ENCODE measurements around the gene GFRA3. TPM values are rescaled to one million over a fixed set of nuclear protein-coding genes. Genes with fewer than 3 reads are reported as not detected.

The GFRA3 gene
- total RNA-seq, 1 experiment from 2014 or later, result 1.3 TPM

GRCh38 chr5:138213161-138214029, 61.0 kb downstream of the GFRA3 start, which contains the start of gene CDC23 (continued):
- TF ChIP-seq CDX4 (CRISPR knock-in tag; IDR thresholded peaks at IDR 0.05; ENCODE audit: borderline replicate concordance) (no peak), KAT7 (CRISPR knock-in tag; IDR thresholded peaks at IDR 0.05; ENCODE audit: borderline replicate concordance) (no peak), ZNF121 (CRISPR knock-in tag; IDR thresholded peaks at IDR 0.05) (no peak), ZBTB21 (CRISPR knock-in tag; IDR thresholded peaks at IDR 0.05; ENCODE audit: borderline replicate concordance) (no peak), JUN (CRISPR knock-in tag; IDR thresholded peaks at IDR 0.05) (no peak), GABPB1 (CRISPR knock-in tag; IDR thresholded peaks at IDR 0.05) (peak; percentile 39; the same call in 1 of the 2 replicates), ZNF425 (CRISPR knock-in tag; conservative IDR thresholded peaks at IDR 0.05) (no peak), AR (CRISPR knock-in tag; IDR thresholded peaks at IDR 0.05) (no peak), JAZF1 (CRISPR knock-in tag; IDR thresholded peaks at IDR 0.05) (no peak), E2F5 (CRISPR knock-in tag; IDR thresholded peaks at IDR 0.05) (peak; percentile 95), NR1H2 (CRISPR knock-in tag; IDR thresholded peaks at IDR 0.05) (no peak), PRRX2 (CRISPR knock-in tag; IDR thresholded peaks at IDR 0.05) (no peak), AFF4 (CRISPR knock-in tag; IDR thresholded peaks at IDR 0.05; ENCODE audit: borderline replicate concordance) (no peak), ARID4B (CRISPR knock-in tag; IDR thresholded peaks at IDR 0.05; ENCODE audit: borderline replicate concordance) (no peak), FOXK1 (CRISPR knock-in tag; IDR thresholded peaks at IDR 0.05) (peak; percentile 73; the same call in 1 of the 2 replicates), USF1 (CRISPR knock-in tag; IDR thresholded peaks at IDR 0.05) (no peak), TCF7 (CRISPR knock-in tag; IDR thresholded peaks at IDR 0.05; ENCODE audit: low read depth) (no peak), USF2 (CRISPR knock-in tag; IDR thresholded peaks at IDR 0.05) (no peak), TEAD1 (CRISPR knock-in tag; IDR thresholded peaks at IDR 0.05) (no peak), HMGA2 (CRISPR knock-in tag; IDR thresholded peaks at IDR 0.05) (no peak), ZNF423 (CRISPR knock-in tag; IDR thresholded peaks at IDR 0.05) (no peak)

All from WTC11 (cell line).